Epithelial cell of proximal tubule (primary cell): ENCODE results near the gene ANKRD23. TPM values are rescaled to one million over a fixed set of nuclear protein-coding genes. Genes with fewer than 3 reads are reported as not detected.

Experiments used
- DNase-seq: peaks from one replicate; pipeline ENCODE4 v3.0.0-alpha.2; 2011; ENCODE audit warnings: low read depth
- H3K4me3 ChIP-seq: 2 replicates; pipeline ENCODE4 v1.5.1; 2011; ENCODE audit warnings: low read depth, mild to moderate bottlenecking, low read length
- CTCF ChIP-seq: conservative IDR thresholded peaks from 2 replicates; pipeline ENCODE4 v1.5.1; 2012; ENCODE audit warnings: low read depth, mild to moderate bottlenecking, low read length
- total RNA-seq: library from RNA; depleted of rRNA; stranded (reverse); fragments of >200 nt; gene quantifications from 2 replicates; pipeline ENCODE4 v1.2.3, GENCODE V29; 2015

Gene ANKRD23
- total RNA-seq, 1 donor from 2014 or later: 1.1 TPM

GRCh38 chr2:96832408-96832753 is 11.4 kb downstream of the ANKRD23 start:
- DNase-seq: no peak
- TF ChIP-seq CTCF: no peak
- H3K4me3 ChIP-seq: no peak overlapping the region

GRCh38 chr2:96831679-96832078 is 12.1 kb downstream of the ANKRD23 start:
- TF ChIP-seq CTCF: no peak
- H3K4me3 ChIP-seq: no peak overlapping the region
- no peak for DNase-seq

GRCh38 chr2:96830044-96830562 is 13.7 kb downstream of the ANKRD23 start:
- no peak overlapping the region for H3K4me3 ChIP-seq
- TF ChIP-seq CTCF: no peak
- DNase-seq: no peak

DNA sequence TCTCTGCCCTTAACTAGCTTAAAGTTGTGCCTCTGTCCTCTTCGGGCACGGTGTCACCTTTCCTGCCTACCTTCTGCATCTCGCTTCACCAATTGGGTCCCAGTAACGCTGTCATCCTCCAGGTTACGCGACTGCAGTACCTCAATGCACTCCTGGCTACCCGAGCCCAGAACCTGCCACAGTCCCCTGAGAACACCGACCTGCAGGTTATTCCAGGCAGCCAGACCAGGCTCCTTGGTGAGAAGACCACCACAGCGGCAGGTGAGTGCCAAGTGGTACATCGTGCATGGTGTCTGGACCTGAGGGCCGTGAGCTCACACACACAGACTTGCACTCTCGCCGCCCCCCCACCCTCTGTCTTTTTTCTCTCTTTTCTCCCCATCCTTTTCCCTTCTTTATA is 14.9 kb downstream of the ANKRD23 start:
- H3K4me3 ChIP-seq: no peak overlapping the region
- DNase-seq: no peak
- TF ChIP-seq CTCF: no peak

DNA sequence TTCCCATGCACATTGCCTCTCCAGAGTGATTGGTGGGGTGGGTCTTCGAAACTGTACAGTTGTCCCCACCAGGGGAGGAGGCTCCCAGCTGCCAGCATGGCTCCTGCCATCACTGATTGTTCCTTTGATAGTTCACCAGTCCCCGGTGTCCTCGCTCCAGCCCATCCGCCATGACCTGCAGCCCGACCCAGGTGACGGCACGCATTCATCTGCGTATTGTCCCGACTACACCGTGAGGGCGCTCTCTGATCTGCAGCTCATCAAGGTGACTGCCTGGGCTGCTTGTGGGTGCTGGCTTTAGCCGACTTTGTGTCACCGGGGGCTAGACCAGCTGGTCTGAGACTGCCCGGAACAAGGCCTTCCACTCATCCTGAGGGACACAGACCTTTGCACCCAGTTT is 15.4 kb downstream of the ANKRD23 start:
- TF ChIP-seq CTCF: no peak

GRCh38 chr2:96826546-96827278 is 17.1 kb downstream of the ANKRD23 start:
- TF ChIP-seq CTCF: no peak
- no peak for DNase-seq
- no peak overlapping the region for H3K4me3 ChIP-seq

More for the DNA sequence above, 15.4 kb downstream of the ANKRD23 start:
- no peak overlapping the region for H3K4me3 ChIP-seq
- DNase-seq: no peak

DNA sequence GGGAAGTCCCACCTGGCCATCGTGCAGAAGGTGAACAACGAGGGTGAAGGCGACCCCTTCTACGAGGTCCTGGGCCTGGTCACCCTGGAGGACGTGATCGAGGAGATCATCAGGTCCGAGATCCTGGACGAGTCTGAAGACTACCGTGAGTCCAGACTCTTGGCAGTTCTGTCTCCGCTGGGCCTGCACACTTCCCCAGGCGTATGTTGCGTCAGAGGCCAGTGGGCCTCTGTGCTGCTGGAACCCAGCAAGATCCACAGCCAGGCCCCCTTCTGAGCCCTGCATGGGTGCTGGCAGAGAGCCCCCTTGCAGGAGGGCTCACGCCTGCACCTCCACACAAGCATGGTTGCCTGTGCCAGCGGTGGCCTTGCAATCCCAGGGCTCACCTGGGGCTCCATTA is 18.8 kb downstream of the ANKRD23 start:
- H3K4me3 ChIP-seq: no peak overlapping the region
- no peak for DNase-seq
- TF ChIP-seq CTCF: no peak
